ENCODE data around the gene TMLHE.
"Not testable (repeated sequence)": the region's sequence is repeated elsewhere in the genome, so short reads cannot be mapped to it uniquely, and the experiment has no call there.

GRCh38 chrX:155458471-155458870 is 154.3 kb downstream of the TMLHE start, which contains the start of gene F8A3:
- TF ChIP-seq EZH2 (optimal IDR thresholded peaks at IDR 0.05; ENCODE audit: low read depth, low read length) = not testable (repeated sequence)
- TF ChIP-seq, protein P1, sequence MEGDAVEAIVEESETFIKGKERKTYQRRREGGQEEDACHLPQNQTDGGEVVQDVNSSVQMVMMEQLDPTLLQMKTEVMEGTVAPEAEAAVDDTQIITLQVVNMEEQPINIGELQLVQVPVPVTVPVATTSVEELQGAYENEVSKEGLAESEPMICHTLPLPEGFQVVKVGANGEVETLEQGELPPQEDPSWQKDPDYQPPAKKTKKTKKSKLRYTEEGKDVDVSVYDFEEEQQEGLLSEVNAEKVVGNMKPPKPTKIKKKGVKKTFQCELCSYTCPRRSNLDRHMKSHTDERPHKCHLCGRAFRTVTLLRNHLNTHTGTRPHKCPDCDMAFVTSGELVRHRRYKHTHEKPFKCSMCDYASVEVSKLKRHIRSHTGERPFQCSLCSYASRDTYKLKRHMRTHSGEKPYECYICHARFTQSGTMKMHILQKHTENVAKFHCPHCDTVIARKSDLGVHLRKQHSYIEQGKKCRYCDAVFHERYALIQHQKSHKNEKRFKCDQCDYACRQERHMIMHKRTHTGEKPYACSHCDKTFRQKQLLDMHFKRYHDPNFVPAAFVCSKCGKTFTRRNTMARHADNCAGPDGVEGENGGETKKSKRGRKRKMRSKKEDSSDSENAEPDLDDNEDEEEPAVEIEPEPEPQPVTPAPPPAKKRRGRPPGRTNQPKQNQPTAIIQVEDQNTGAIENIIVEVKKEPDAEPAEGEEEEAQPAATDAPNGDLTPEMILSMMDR (IDR thresholded peaks at IDR 0.05; ENCODE audit: low read length) = not testable (repeated sequence)
